HG03469 (cell line): ENCODE measurements around the gene ZDHHC7.
"Not testable (repeated sequence)": the region's sequence is repeated elsewhere in the genome, so short reads cannot be mapped to it uniquely, and the experiment has no call there.

ENCODE experiments used
- ATAC-seq: cut with Tn5 transposase; IDR thresholded peaks from one replicate; pipeline ENCODE4 v1.9.1; 2021; ENCODE audit warnings: mild to moderate bottlenecking, moderate library complexity, moderate number of reproducible peaks; ENCODE audit not compliant: unreplicated experiment

Gene ZDHHC7

DNA sequence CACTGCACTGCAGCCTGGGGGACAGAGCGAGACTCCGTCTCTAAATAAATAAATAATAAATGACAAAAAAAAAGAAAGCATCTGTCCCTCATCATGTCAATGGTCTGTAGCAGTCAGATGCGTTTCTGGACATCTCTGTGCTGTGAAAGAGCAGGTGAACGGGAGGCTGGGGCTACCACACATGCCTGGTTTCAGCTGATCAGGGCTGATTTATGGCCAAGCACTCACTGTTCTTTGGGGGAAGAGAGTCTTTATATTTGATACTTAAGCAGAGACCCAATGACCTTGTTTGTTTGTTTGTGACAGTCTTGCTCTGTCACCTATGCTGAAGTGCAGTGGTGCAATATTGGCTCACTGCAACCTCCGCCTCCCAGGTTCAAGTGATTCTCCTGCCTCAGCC, 33.7 kb upstream of the ZDHHC7 start:
- ATAC-seq: no peak

- no peak for ATAC-seq
Measured at GRCh38 chr16:85042606-85043005, 31.3 kb upstream of the ZDHHC7 start.

DNA sequence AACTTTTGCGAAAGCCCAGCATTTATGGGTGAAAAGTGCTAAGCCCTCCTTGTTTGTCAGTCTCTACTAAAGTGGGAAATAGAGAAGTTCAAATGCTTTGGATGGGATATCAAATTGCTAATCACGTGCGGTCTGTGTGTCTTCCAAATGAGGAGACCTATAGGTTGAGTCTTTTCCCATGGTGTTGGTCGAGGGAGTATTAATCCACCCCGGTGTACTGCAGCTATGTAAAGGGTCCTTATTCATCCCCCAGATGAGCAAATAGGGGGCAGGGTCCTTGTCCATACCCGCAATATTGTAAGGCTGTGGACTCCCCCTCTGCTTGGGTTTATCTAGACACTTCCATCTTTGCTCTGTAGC, 30.8 kb upstream of the ZDHHC7 start:
- ATAC-seq: no peak

- no peak for ATAC-seq
Measured at GRCh38 chr16:85041219-85042166, 30.2 kb upstream of the ZDHHC7 start.

DNA sequence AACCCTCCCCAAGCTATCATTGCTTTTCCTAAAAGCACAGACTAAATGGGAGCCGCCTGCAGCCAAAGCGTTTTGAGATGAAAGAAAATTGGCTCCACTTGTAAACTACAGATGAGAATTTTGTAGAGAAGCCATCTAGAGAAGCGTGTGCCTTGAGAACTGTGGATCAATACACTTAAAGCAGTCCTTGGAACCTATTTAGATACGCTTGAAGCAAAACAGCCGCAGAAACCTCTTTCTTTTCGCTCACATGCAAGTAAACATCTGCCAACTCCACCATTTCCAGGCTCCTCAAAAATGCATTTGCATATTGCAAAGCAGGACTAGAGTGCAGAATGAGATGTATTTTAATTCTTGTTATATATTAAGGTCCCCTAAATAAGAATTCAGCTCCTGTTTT, 29.4 kb upstream of the ZDHHC7 start:
- no peak for ATAC-seq

DNA sequence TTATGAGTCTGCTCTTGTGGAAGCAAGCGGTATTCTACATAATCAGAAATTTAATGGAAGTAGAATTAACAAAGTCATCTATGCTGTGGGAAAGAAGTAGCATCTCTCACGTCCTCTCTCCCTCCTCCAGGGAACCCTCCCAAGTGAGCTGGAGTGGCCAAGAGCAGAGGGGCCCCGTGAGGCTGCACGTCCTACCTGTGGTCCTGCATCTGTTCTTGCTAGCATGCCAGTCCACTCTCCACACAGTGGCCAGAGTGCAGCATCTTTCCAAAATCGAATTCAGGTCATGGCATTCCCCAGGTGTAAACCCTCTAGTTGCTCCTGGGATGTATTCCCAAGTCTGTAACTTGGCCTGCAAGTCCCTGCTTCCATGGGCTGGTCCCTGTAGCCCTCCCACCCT, 26.4 kb upstream of the ZDHHC7 start:
- ATAC-seq: no peak

DNA sequence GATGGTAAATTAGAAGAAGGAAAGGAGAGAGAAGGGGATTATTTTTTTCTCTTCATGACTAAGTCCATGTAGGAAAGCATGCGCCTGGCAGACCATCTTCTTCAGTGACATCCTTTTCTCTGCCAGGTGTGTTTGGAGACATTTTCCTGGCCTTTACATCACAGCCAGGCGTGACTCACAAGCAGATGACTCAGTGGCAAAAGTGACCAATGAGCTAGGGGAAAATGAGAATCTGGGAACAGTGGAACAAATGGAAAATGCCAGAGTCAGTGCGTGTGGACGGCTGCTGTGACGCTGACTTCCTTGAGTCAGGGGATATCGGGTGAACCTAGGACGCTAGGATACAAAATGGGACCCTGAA, 25.7 kb upstream of the ZDHHC7 start:
- ATAC-seq: no peak

- ATAC-seq: no peak
Measured at GRCh38 chr16:85036236-85037049, 25.1 kb upstream of the ZDHHC7 start.

- ATAC-seq: no peak
Measured at GRCh38 chr16:85034591-85035433, 23.5 kb upstream of the ZDHHC7 start.

DNA sequence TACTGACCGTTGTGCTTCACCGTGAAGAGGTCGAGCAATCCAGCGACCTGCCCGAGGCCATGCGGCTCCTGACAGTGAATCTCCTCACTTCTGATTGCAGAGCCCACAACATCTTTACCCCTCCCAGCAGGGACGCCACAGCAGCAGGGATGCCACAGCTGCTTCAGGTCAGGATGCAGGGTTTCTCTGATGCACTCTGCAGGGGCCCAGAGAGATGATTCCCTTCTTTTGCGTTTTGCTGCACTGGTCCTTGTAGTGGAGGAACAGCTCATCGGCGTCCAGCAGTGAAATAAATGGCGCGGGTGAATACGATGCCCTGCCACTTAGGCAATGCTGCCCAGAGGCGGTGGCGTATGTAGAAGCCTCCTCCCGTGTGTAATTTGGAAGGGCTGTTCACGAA, 21.8 kb upstream of the ZDHHC7 start:
- no peak for ATAC-seq

DNA sequence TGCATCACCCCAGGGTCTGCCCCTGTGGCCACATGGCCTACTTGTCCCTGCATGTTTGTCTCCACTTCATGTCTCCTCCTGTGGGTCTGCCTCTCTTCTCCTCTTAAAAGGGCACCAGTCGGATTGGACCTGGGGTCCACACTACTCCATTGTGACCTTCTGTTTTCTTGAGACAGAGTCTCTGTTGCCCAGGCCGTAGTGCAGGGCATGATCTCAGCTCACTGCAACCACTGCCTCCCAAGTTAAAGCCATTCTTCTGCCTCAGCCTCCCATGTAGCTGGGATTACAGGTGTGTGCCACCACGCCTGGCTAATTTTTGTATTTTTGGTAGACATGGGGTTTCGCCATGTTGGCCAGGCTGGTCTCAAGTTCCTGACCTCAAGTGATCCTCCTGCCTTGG, 20.9 kb upstream of the ZDHHC7 start:
- ATAC-seq: not testable (repeated sequence)

DNA sequence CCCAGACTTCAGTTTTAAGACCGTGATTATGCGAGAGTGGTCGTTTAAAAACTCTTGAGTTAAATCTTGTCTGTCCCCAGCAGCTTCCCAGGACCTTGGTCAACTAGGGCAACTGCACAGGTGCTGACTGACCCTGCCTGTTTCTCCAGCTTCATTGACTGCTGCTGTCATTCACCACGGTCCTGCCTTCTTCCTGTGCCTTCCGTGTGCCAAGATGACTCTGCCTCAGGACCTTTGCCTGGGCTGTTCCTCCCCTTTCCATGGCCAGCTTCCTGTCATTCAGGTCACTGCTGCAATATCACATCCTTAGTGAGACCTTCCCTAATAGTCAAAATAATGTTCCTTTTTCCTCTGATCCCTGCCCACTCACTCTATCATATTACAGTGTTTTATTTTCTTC, 20.1 kb upstream of the ZDHHC7 start:
- no peak for ATAC-seq

GRCh38 chr16:85029981-85030401, 18.7 kb upstream of the ZDHHC7 start:
- no peak for ATAC-seq

DNA sequence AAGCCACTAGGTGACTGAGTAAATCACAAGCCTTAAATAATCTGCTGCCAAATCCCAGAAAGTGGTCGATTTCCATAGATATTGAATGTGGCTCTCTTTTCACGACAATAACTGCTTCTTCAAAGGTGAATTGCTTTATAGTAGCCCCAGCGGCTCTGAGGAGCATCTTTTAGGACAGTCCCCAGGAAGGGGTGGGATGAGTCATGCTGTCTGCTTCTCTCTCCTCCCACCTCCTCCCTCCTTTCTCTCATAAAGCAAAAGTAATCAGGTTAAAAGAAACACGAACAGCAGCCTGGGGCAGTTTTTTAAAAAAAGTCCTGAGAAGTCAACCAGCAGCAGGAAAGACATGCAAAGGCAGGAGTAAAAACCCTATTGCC, 18.1 kb upstream of the ZDHHC7 start:
- no peak for ATAC-seq

DNA sequence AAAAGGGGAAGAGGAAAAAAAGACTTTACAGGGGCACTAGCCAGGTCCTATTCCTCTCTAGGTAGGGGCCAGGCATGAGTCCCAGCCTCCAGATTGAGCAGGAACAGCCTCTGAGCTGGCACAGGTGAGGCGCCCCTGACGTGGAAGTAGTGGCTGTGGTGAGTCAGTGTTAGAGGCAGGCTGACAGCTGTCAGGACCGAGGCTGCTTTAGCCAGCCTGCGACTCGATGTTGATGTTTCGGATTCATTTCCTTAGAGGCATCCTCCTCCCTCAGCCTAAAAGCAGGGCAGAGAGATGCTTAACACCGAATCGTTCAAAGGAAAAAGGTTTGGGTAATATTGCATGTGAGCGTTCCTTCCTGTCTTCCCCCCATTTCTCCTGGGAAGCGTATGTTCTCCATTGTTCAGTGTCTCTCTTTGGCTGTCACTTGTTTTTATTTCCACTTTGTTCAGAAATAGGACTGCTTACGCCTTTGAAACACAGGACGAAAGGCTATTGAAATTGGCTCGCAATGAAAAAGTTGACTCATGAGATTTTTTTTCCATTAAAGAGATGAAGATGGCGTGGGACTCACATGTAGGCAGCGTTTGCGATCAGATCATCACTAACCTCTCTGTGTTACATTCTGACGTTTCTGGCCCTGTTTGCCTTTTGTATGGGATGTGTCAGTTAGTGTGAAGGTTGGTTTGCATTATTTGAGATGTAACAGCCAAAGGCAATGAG, 17.5 kb upstream of the ZDHHC7 start:
- no peak for ATAC-seq

DNA sequence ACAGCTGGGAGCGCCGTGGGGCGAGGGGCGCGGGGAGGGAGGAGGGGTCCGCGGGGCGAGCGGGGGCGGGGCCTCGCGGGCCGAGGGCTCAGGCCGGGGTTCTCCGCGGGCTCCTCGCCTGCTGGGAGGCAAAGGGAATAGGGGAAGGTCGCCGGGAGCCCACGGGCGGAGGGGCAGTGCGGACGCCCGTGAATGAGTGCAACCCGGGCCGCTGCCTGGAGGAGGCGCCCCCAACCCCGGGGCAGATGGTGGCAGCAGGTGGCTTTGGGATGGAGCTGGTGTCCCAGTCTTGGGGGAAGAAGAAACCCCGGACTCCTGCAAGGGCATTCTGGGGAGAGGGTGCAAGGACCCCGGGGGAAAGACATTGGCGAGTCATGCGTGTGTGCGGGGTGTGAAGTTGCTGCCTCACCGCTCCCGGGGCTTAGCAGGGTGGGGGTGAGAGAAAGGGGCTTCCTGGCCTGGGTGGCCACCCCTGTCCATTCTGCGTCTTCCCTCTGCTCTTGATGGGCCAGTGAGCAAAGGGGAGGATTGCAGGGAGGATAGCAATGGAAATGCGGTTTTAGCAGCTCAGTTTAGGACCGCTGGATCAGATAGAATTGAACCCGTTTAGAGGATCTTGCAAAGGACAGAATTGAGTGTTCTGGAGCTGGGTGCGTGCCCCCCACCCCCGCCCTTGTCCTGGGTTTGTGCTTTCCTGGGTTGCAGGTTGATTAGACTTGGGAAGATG, 16.8 kb upstream of the ZDHHC7 start:
- no peak for ATAC-seq

DNA sequence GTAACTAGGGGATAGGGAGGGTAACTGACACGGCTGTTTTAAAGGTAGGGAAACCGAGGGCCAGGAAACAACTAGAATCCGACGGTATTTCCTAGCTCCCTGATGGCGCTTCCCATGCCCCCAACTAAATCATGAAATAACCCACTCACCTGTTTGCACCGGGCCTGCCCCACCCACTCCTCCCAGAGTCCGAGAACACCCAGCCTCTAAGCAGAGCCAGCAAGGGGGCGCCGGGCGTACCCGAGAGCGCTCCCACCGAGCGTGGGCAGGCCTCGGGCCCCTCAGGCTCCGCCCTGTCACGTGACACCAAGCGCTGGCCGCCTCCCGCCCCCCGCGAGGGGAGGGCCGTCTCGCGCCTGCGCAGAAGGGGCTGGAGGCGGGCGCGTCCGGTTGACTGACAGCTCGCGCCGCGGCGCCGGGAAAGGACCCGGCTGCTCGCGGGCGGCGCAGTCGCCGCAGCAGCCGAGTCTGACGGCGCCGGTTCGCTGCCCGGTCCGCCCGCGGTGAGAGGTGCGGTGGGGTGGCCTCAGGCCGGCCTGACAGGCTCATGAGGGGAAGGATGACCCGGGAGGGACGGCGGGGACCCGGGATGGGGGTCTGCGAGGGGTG, 16.1 kb upstream of the ZDHHC7 start, which contains the start of gene KIAA0513:
KIAA0513 (plus strand) TSS at position 447 of the 609 bp plus-strand sequence. CDS start 39,277 bp downstream, outside the sequence.
- ATAC-seq: peak; percentile 59

- no peak for ATAC-seq
Measured at GRCh38 chr16:85026703-85027102, 15.4 kb upstream of the ZDHHC7 start.
